GM12878 (cell line): ENCODE data around the gene KCTD16. TPM values are rescaled to one million over a fixed set of nuclear protein-coding genes. Genes with fewer than 3 reads are reported as not detected.

Experiments
- ATAC-seq: fragments of 200-7000 bp; cut with Tn5 transposase; 3 replicates; pipeline ENCODE4 v1.9.1; 2020; ENCODE audit warnings: mild to moderate bottlenecking, moderate library complexity
- BruUV-seq: library from RNA; stranded (reverse); fragments of 400-500 nt; replicated peaks from 2 replicates; lab custom pipeline; 2021; lab: Mats Ljungman, UMichigan
- CTCF ChIA-PET: fragments of 300-600 bp; sonication (Branson Sonifier 250); formaldehyde crosslinking; extraction: SDS; loops from one replicate; lab custom pipeline; 2021; ENCODE audit warnings: inconsistent platforms; lab: Yijun Ruan, JAX
- POLR2A ChIA-PET: fragments of 350-600 bp; formaldehyde crosslinking; extraction: SDS; loops from one replicate; lab custom pipeline; 2021; ENCODE audit warnings: inconsistent platforms; lab: Charles Lee
- RAD21 ChIA-PET: fragments of 300-600 bp; sonication (Branson Sonifier 250); formaldehyde crosslinking; loops from one replicate; lab custom pipeline; 2023; ENCODE audit warnings: antibody characterized with exemption; ENCODE audit not compliant: unreplicated experiment; lab: Charles Lee
- SMC1A ChIA-PET: fragments of 300-600 bp; sonication (Branson Sonifier 250); formaldehyde crosslinking; loops from one replicate; lab custom pipeline; 2023; ENCODE audit not compliant: unreplicated experiment, uncharacterized antibody; lab: Charles Lee
- DNase-seq: peaks from one replicate; pipeline ENCODE4 v3.0.0-alpha.2; 2011; ENCODE audit warnings: low read depth, low spot score
- FAIRE-seq: peaks from 3 replicates; lab custom pipeline; 2011; peaks lifted over from hg19 to GRCh38; lab: Jason Lieb, UNC
- H2AFZ ChIP-seq: 2 replicates; pipeline ENCODE4 v1.6.0; 2011; ENCODE audit warnings: low read depth, low read length, control low read depth; ENCODE audit not compliant: control insufficient read depth
- H3K27ac ChIP-seq: 2 replicates; pipeline ENCODE4 v1.5.1; 2011; ENCODE audit warnings: control low read depth; ENCODE audit not compliant: control insufficient read depth, insufficient read depth
- H3K27me3 ChIP-seq, 2 experiments: replicated peaks in 1 of 2; 2 replicates each; pipeline versions ENCODE4 v1.6.0 to v1.6.1; 2011; ENCODE audit warnings: low read length in 1 of 2; ENCODE audit not compliant: control insufficient read depth in 2 of 2, insufficient read depth in 2 of 2
- H3K36me3 ChIP-seq, 2 experiments: 2 replicates each; pipeline ENCODE4 v1.5.1; 2011; ENCODE audit warnings: low read length in 1 of 2; ENCODE audit not compliant: control insufficient read depth in 2 of 2, insufficient read depth in 2 of 2
- H3K4me1 ChIP-seq: 2 replicates; pipeline ENCODE4 v1.6.1; 2011; ENCODE audit warnings: mild to moderate bottlenecking, low read length, moderate library complexity, mixed read lengths; ENCODE audit not compliant: control insufficient read depth, insufficient read depth
- H3K4me2 ChIP-seq: 2 replicates; pipeline ENCODE4 v1.6.0; 2011; ENCODE audit warnings: control low read depth; ENCODE audit not compliant: control insufficient read depth, insufficient read depth
- H3K4me3 ChIP-seq: fragments of 200-600 bp; sonication (generic); 2 replicates; pipeline ENCODE4 v1.5.1; 2016
- H3K79me2 ChIP-seq: 2 replicates; pipeline ENCODE4 v1.6.0; 2011; ENCODE audit warnings: low read length; ENCODE audit not compliant: control insufficient read depth, insufficient read depth
- H3K9ac ChIP-seq: 2 replicates; pipeline ENCODE4 v1.8.0; 2011; ENCODE audit warnings: low read length, control low read depth, mixed read lengths; ENCODE audit not compliant: control insufficient read depth, insufficient read depth
- H3K9me3 ChIP-seq: replicated peaks from 3 replicates; pipeline ENCODE4 v1.5.1; 2011; ENCODE audit warnings: mild to moderate bottlenecking, low read length; ENCODE audit not compliant: control insufficient read depth, insufficient read depth
- H4K20me1 ChIP-seq: 2 replicates; pipeline ENCODE4 v1.6.0; 2011; ENCODE audit not compliant: control insufficient read depth, insufficient read depth
- CBX5 ChIP-seq: sonication (generic); IDR thresholded peaks from 2 replicates; pipeline ENCODE4 v1.6.1; 2016; ENCODE audit warnings: low read depth, moderate library complexity, mild to moderate bottlenecking, inconsistent platforms
- CHD2 ChIP-seq: IDR thresholded peaks from 2 replicates; pipeline ENCODE4 v1.6.1; 2011; ENCODE audit warnings: low read depth, low read length, improper control_type of control experiment, borderline replicate concordance
- ETV6 ChIP-seq, 2 experiments: fragments of 450-650 bp in 1 of 2; IDR thresholded peaks in 1 of 2; conservative IDR thresholded peaks in 1 of 2; 2 replicates each; pipeline ENCODE4 v1.6.1; 2014; ENCODE audit warnings: antibody characterized with exemption in 1 of 2, borderline replicate concordance in 1 of 2, low read depth in 1 of 2, mild to moderate bottlenecking in 1 of 2, moderate library complexity in 1 of 2
- EZH2 ChIP-seq: IDR thresholded peaks from 2 replicates; pipeline ENCODE4 v1.6.1; 2012; ENCODE audit warnings: low read depth, mild to moderate bottlenecking, control low read depth, inconsistent platforms, low read length, borderline replicate concordance; ENCODE audit not compliant: control insufficient read depth
- HDAC2 ChIP-seq: fragments of 200-600 bp; sonication (generic); IDR thresholded peaks from 2 replicates; pipeline ENCODE4 v1.6.1; 2017
- IKZF1 ChIP-seq: fragments of 450-650 bp; conservative IDR thresholded peaks from 2 replicates; pipeline ENCODE4 v1.6.1; 2017; ENCODE audit warnings: antibody characterized with exemption, mild to moderate bottlenecking
- IKZF2 ChIP-seq, 2 experiments: fragments of 450-650 bp; IDR thresholded peaks; 2 replicates each; pipeline ENCODE4 v1.6.1; 2017; ENCODE audit warnings: mild to moderate bottlenecking in 2 of 2, moderate library complexity in 2 of 2
- YY1 ChIP-seq: IDR thresholded peaks from 2 replicates; pipeline ENCODE4 v1.6.1; 2011; ENCODE audit warnings: low read depth, mild to moderate bottlenecking, low read length
- WGBS: methylation state at CpG from one replicate; pipeline ENCODE4 v1.1.6; 2016; ENCODE audit warnings: low lambda C conversion rate; ENCODE audit not compliant: insufficient replicate concordance, insufficient coverage; ENCODE audit errors: missing lambda C conversion rate; 5-methylcytosine and 5-hydroxymethylcytosine counted together
- in situ Hi-C: fragments of 300-500 bp; cut with MboI; formaldehyde crosslinking; loops from 9 replicates; pipeline ENCODE4 v1.14.3; 2018; ENCODE audit warnings: mixed read lengths
- intact Hi-C: fragments of 100-400 bp; cut with micrococcal nuclease; formaldehyde crosslinking; loops from one replicate; pipeline ENCODE4 v1.14.2; 2022; ENCODE audit not compliant: unreplicated experiment
- polyA plus RNA-seq, 11 experiments: library from polyadenylated mRNA; depleted of rRNA in 4 of 11; unstranded in 6 of 11; stranded (reverse) in 5 of 11; fragments of >200 nt; fragmentation: Nextera tagmentation in 4 of 11; fragmentation: Illumina TruSeq in 1 of 11; extraction: Ambion mirVana in 4 of 11; extraction: Trizol in 1 of 11; gene quantifications; 1 replicate in 1 of 11; 2 replicates in 10 of 11; pipeline versions ENCODE4 v1.2.1 to v1.2.3, GENCODE V29; 2011 to 2016; ENCODE audit warnings: inconsistent platforms in 2 of 11, missing spikeins in 2 of 11, low read depth in 1 of 11
- total RNA-seq, 4 experiments: library from RNA; depleted of rRNA in 3 of 4; stranded (reverse); fragments of >200 nt in 3 of 4; fragmentation: Illumina TruSeq in 1 of 4; extraction: Trizol in 1 of 4; gene quantifications; 2 replicates each; pipeline versions ENCODE4 v1.2.1 to v1.2.3, GENCODE V29; 2013 to 2021
- TF ChIP-seq, protein P1 (sequence below): fragments of 450-650 bp; formaldehyde crosslinking; IDR thresholded peaks from 2 replicates; pipeline ENCODE4 v1.5.0; 2022; ENCODE audit warnings: mild to moderate bottlenecking, missing genetic modification characterization

KCTD16 gene
- total and polyA plus RNA-seq, 10 of the 15 experiments (the other 5 are each of a cell fraction or from before 2014, with no cell fraction given) = 0.03 to 0.10 (median 0.06) TPM; not detected in 3

DNA sequence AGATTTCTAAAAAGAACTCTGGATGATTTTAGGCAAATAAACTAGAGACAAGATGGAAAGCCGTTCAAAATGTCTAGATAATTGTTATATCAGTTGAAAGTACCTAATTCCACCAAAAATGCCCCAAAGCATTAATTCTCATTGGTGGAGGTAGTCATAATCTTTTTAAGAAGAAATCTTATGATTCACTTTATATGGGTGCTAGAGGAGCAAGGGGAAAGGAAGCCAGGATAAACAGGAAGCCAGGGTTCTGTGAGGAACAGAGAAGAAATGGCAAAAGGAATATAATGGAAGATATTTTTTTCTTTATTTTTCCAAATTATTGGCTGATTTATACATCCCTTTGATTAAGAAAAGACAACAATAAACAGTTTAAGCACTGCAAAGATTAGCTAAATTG lies 8.0 kb upstream of the KCTD16 start:
- ChIA-PET RAD21 (no interaction called here), SMC1A (interaction anchor here (1.0 kb wide), 1 partner anchor 31 kb away, joined by 5 read pairs; no protein-coding TSS in a partner anchor), POLR2A (no interaction called here), CTCF (interaction anchor here (1.0 kb wide), 1 partner anchor 29 kb away, joined by 3 read pairs; no protein-coding TSS in a partner anchor)
- Histone ChIP-seq H3K27ac (no peak overlapping the region), H3K9ac (no peak overlapping the region), H3K27me3 (no peaks in the 10 kb centered on the region), H4K20me1 (no peaks in the 10 kb centered on the region), H3K36me3 (peaks cover 0 to 25% of the 10 kb centered on the region in 2 experiments), H2AFZ (no peak overlapping the region), H3K4me2 (no peak overlapping the region), H3K79me2 (peaks cover 9% of the 10 kb centered on the region), H3K4me3 (no peak overlapping the region)
- in situ Hi-C loops (no loop called here), intact Hi-C loops (no loop called here)
- ATAC-seq (no peak), DNase-seq (no peak), FAIRE-seq (no peak)
- no TSS peak for BruUV-seq
- 100% methylated on average over 1 of the region's 1 CpG for WGBS
- TF ChIP-seq, protein P1, sequence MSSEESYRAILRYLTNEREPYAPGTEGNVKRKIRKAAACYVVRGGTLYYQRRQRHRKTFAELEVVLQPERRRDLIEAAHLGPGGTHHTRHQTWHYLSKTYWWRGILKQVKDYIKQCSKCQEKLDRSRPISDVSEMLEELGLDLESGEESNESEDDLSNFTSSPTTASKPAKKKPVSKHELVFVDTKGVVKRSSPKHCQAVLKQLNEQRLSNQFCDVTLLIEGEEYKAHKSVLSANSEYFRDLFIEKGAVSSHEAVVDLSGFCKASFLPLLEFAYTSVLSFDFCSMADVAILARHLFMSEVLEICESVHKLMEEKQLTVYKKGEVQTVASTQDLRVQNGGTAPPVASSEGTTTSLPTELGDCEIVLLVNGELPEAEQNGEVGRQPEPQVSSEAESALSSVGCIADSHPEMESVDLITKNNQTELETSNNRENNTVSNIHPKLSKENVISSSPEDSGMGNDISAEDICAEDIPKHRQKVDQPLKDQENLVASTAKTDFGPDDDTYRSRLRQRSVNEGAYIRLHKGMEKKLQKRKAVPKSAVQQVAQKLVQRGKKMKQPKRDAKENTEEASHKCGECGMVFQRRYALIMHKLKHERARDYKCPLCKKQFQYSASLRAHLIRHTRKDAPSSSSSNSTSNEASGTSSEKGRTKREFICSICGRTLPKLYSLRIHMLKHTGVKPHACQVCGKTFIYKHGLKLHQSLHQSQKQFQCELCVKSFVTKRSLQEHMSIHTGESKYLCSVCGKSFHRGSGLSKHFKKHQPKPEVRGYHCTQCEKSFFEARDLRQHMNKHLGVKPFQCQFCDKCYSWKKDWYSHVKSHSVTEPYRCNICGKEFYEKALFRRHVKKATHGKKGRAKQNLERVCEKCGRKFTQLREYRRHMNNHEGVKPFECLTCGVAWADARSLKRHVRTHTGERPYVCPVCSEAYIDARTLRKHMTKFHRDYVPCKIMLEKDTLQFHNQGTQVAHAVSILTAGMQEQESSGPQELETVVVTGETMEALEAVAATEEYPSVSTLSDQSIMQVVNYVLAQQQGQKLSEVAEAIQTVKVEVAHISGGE (CRISPR knock-in tag) = no peak
- TF ChIP-seq CHD2 (no peak), HDAC2 (no peak), YY1 (no peak), CBX5 (no peak), IKZF1 (no peak), EZH2 (no peak), IKZF2 (IDR thresholded peaks at IDR 0.05) (no peak), ETV6 (conservative IDR thresholded peaks at IDR 0.05 in 1 of 2, IDR thresholded peaks at IDR 0.05 in 1 of 2; ENCODE audit: borderline replicate concordance in 1 of 2, low read depth in 1 of 2) (no peak)
- TF ChIP-seq, all 136 proteins: peak for 0
- no peaks in the 10 kb centered on the region for H3K9me3 ChIP-seq
- no peaks in the 10 kb centered on the region for H3K4me1 ChIP-seq
